Endothelial cell (in vitro differentiated cells): ENCODE results near the gene DDTL. TPM values are rescaled to one million over a fixed set of nuclear protein-coding genes. Genes with fewer than 3 reads are reported as not detected.

ENCODE experiments used
- DNase-seq: peaks from one replicate; pipeline ENCODE4 v3.0.0; 2021; ENCODE audit warnings: low spot score
- H3K27ac Mint-ChIP-seq: one replicate; pipeline ENCODE4 v1.8.0; 2021; ENCODE audit warnings: mixed read lengths, inconsistent platforms; ENCODE audit not compliant: unreplicated experiment
- H3K27me3 Mint-ChIP-seq: one replicate; pipeline ENCODE4 v1.8.0; 2021; ENCODE audit warnings: mild to moderate bottlenecking, moderate library complexity, mixed read lengths, inconsistent platforms; ENCODE audit not compliant: unreplicated experiment
- H3K36me3 Mint-ChIP-seq: one replicate; pipeline ENCODE4 v1.8.0; 2021; ENCODE audit warnings: mild to moderate bottlenecking, low read depth, mixed read lengths, inconsistent platforms; ENCODE audit not compliant: unreplicated experiment
- H3K4me1 Mint-ChIP-seq: one replicate; pipeline ENCODE4 v1.8.0; 2021; ENCODE audit warnings: mild to moderate bottlenecking, mixed read lengths, inconsistent platforms; ENCODE audit not compliant: unreplicated experiment
- H3K4me3 Mint-ChIP-seq: one replicate; pipeline ENCODE4 v1.8.0; 2021; ENCODE audit warnings: mild to moderate bottlenecking, mixed read lengths, inconsistent platforms; ENCODE audit not compliant: unreplicated experiment
- H3K9me3 Mint-ChIP-seq: one replicate; pipeline ENCODE4 v1.8.0; 2021; ENCODE audit warnings: mixed read lengths, inconsistent platforms; ENCODE audit not compliant: unreplicated experiment
- total RNA-seq: library from RNA; stranded (reverse); fragmentation: NEBNext Ultra II Directional; extraction: Animal tissue kit (Norgen Biotek cat#: 25700); gene quantifications from one replicate; pipeline ENCODE4 v1.2.1, GENCODE V29; 2021; ENCODE audit not compliant: unreplicated experiment
- TF ChIP-seq, protein P1 (sequence below): fragments of 200-600 bp; sonication (generic); IDR thresholded peaks from one replicate; pipeline ENCODE4 v1.5.0; 2021; ENCODE audit warnings: antibody characterized with exemption; ENCODE audit not compliant: unreplicated experiment

DDTL gene
- total RNA-seq, 1 donor from 2014 or later = 1.4 TPM

DNA sequence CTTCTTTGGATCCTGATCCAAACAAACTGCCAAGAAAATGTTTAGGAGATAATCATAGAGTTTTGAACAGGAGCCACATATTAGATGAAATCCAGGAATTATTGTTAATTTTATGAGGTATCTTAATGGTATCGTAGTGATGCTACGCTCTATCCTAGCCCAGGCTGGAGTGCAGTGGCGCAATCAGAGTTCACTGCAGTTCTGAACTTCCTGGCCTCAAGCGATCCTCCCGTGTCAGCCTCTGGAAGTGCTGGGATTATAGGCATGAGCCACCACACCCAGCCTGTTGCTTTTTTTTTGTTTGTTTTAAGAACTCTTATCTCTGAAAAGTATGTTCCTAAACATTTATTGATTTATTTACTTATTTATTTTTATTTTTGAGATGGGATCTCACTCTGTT is 36.2 kb downstream of the DDTL start:
- H3K4me3 Mint-ChIP-seq = no peak overlapping the region
- peaks cover 5% of the 10 kb centered on the region for H3K36me3 Mint-ChIP-seq
- no peak for DNase-seq
- peaks cover 10% of the 10 kb centered on the region for H3K27me3 Mint-ChIP-seq
- H3K4me1 Mint-ChIP-seq = peaks cover 31% of the 10 kb centered on the region
- H3K9me3 Mint-ChIP-seq = no peaks in the 10 kb centered on the region
- H3K27ac Mint-ChIP-seq = no peak overlapping the region
- TF ChIP-seq, protein P1, sequence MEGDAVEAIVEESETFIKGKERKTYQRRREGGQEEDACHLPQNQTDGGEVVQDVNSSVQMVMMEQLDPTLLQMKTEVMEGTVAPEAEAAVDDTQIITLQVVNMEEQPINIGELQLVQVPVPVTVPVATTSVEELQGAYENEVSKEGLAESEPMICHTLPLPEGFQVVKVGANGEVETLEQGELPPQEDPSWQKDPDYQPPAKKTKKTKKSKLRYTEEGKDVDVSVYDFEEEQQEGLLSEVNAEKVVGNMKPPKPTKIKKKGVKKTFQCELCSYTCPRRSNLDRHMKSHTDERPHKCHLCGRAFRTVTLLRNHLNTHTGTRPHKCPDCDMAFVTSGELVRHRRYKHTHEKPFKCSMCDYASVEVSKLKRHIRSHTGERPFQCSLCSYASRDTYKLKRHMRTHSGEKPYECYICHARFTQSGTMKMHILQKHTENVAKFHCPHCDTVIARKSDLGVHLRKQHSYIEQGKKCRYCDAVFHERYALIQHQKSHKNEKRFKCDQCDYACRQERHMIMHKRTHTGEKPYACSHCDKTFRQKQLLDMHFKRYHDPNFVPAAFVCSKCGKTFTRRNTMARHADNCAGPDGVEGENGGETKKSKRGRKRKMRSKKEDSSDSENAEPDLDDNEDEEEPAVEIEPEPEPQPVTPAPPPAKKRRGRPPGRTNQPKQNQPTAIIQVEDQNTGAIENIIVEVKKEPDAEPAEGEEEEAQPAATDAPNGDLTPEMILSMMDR = no peak

DNA sequence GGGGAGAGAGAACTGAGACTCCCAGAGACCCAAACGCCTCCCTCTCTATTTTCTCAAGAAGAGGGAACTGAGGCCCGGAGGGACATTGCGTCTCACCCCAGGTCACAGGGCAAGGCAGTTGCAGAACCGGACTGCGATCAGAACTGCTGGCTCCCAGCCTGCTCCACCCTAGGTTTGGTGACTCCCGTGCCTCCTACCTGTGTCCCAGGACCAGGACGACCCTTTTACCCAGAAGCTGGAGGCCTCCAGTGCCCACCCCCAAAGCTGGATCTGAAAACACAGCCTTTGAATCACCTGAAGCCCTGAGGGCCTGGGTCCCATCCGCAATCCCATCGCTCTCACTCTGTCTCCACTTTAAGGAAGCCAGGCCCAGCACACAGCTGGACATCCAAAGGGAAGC is 37.2 kb downstream of the DDTL start:
- DNase-seq = no peak
- H3K4me3 Mint-ChIP-seq = no peak overlapping the region
- H3K9me3 Mint-ChIP-seq = no peaks in the 10 kb centered on the region
- peaks cover 5% of the 10 kb centered on the region for H3K36me3 Mint-ChIP-seq
- peaks cover 33% of the 10 kb centered on the region for H3K4me1 Mint-ChIP-seq
- H3K27ac Mint-ChIP-seq = peak overlapping the region; percentile 53
- TF ChIP-seq, protein P1 = no peak
- H3K27me3 Mint-ChIP-seq = peaks cover 14% of the 10 kb centered on the region

DNA sequence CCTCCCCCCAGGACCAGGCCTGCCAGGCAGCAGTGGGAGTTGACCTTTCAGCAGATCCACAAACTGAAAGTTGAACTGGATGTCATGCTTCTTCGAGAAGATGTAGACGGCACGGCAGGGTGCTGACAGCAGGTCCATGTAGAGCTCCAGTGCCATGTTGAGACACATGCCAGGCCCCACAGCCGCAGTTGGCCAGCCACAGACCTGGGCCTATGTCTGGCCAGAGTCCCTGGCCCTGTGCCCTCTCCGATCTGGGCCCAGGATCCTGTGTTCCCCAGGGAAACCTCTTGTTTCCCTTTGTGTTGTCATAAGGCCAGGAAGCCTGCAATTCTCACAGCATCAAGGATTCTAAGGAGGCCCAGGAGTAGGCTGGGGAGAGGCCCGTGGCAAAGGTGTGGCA is 38.5 kb downstream of the DDTL start, which contains the start of gene GSTT4:
TSS of gene GSTT4 (minus strand) at position 253 of the 400 bp plus-strand sequence. CDS start at position 156, 97 bp downstream.
- TF ChIP-seq, protein P1 = no peak
- no peak for DNase-seq
- Mint-ChIP-seq H3K27me3 (peaks cover 16% of the 10 kb centered on the region), H3K27ac (peak within 1 kb of the TSS; percentile 15), H3K9me3 (no peaks in the 10 kb centered on the region), H3K4me1 (peaks cover 33% of the 10 kb centered on the region), H3K36me3 (peaks cover 5% of the 10 kb centered on the region), H3K4me3 (peak within 1 kb of the TSS; percentile 9)

DNA sequence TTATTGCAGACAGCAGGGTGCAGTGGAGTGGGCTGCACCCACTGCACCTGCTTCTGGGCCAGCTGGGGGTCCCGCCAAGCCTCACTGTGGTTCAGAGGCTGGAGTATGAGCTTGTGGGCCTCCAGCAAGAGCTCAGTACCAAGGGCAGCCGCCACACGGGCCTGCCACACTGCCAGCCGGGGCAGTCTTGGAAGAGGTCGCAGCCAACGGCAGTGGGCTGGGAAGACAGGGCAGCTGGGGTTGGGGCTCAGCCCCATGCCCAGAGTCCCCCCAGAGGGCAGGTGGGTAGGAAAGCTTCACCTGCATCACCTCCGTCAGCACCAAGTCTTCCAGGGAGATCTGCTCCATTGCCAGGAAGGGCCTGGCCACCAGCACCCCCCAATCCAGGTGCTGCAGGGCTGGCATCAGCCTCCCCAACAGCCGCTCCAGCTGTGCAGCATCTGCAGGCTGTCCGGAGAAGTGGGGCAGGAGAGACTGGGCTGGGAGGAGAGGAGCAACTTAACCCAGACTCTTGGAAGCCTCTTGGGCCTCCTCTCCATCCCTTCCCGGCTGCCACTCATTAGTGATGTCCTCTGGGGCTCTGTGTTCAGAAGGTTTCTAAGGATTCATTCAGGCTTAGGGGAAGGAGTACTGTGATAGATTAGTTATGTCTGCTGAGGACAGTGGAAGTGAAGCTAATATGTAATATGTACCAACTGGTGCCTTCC is 39.7 kb downstream of the DDTL start:
- no peak overlapping the region for H3K27ac Mint-ChIP-seq
- peaks cover 18% of the 10 kb centered on the region for H3K27me3 Mint-ChIP-seq
- no peak for DNase-seq
- peaks cover 7% of the 10 kb centered on the region for H3K36me3 Mint-ChIP-seq
- H3K4me1 Mint-ChIP-seq = peaks cover 40% of the 10 kb centered on the region
- peak overlapping the region; percentile 26 for H3K4me3 Mint-ChIP-seq
- TF ChIP-seq, protein P1 = no peak
- H3K9me3 Mint-ChIP-seq = no peaks in the 10 kb centered on the region

DNA sequence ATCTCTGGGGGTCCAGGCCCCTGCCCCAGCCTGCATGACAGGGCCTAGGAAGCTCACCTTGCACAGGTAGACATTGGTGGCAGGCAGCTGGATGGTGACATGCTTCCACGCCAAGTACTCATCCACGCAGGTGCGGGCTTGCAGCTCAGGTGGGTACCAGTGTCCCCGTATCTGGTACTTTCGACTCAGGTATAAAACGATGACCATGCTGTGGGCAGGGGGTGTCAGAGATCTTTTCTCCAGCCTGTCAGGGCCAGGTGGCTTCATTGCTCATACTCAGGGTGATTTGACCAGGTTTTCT is 40.2 kb downstream of the DDTL start:
- DNase-seq = no peak
- TF ChIP-seq, protein P1 = no peak
- peaks cover 20% of the 10 kb centered on the region for H3K27me3 Mint-ChIP-seq
- H3K4me3 Mint-ChIP-seq = peak overlapping the region; percentile 26
- peaks cover 40% of the 10 kb centered on the region for H3K4me1 Mint-ChIP-seq
- no peaks in the 10 kb centered on the region for H3K9me3 Mint-ChIP-seq
- peaks cover 7% of the 10 kb centered on the region for H3K36me3 Mint-ChIP-seq
- no peak overlapping the region for H3K27ac Mint-ChIP-seq
